Transverse colon (tissue), 3 donors: Measurements from ENCODE around the gene BCL6B.

ENCODE experiments used
- CTCF ChIP-seq, 5 experiments: fragments of 200-600 bp in 3 of 5; fragments of 450-650 bp in 2 of 5; sonication (generic) in 3 of 5; IDR thresholded peaks; 1 replicate in 2 of 5; 2 replicates in 3 of 5; pipeline ENCODE4 v1.5.1; 2016 to 2017; ENCODE audit warnings: antibody characterized with exemption in 5 of 5, inconsistent platforms in 3 of 5, mild to moderate bottlenecking in 2 of 5, moderate library complexity in 1 of 5
- EP300 ChIP-seq: sonication (generic); formaldehyde crosslinking; IDR thresholded peaks from one replicate; pipeline ENCODE4 v1.6.1; 2017; ENCODE audit warnings: antibody characterized with exemption, low read depth
- POLR2A ChIP-seq: fragments of 450-650 bp; IDR thresholded peaks from one replicate; pipeline ENCODE4 v1.6.1; 2016; ENCODE audit warnings: antibody characterized with exemption, mild to moderate bottlenecking, moderate library complexity

DNA sequence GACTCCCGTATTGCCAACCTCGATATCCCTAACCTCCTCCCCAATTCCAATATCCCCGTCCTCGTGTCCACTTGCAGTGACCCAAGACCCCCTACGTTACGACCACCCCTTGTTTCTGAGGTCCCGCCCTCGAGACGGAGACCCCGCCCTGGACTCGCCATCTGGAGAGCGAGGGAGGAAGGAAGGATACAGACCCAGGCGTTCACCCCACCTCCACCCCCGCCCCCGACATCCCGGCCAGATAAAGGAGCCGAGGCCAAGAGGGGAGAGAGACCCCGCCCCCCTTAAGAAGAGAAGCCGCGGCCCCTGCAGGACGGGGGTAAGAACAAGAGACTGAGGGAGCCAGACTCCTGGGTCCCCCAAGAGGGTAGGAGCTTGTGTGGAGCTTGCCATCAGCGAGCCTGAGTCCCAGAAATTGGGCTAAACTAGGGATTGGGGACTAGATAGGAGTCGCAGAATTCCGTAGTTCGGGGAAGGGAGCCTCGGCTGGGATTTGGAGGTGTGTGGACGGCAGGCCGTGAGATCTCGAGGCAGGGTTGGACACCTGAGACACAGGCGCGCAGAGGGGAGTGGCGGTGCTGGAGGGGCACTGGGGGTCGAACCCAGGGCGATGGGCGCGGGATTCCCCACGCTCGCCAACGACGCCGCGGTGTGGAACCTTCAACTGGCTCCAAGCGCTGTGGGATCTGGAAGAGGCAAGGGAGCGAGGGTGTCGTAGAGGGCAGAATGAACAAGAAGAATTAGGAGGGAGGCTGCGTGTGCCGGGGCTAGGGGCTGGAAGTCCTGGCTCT is at the start of gene BCL6B:
- TF ChIP-seq CTCF (IDR thresholded peaks at IDR 0.05) = no peak
- no peak for TF ChIP-seq POLR2A
- TF ChIP-seq EP300 = no peak
